ENCODE results near the gene MEI1. TPM values are rescaled to one million over a fixed set of nuclear protein-coding genes. Genes with fewer than 3 reads are reported as not detected.

MEI1 gene
- total RNA-seq, 1 experiment from 2014 or later = 0.35 TPM

DNA sequence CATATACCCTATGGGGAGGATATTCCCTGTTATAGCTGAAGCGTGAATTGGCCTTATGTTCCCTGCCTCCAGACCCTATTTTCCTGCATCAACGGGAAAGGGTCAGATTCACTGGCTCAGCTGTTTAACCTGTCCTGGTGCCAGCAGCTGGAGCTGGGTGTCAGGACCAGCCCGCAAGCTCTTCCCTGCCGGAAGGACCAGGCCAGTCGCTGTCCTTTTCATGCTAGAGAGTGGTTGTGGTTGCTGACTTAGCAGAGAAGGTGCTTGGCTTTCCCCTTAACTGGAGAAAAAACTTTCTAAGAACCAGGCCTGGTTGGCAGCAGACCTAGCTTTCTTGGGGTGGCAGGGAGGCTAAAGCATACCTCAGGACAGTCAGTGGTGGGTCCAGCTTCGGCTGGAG is 128.4 kb downstream of the MEI1 start:
- TF ChIP-seq OVOL2 (CRISPR knock-in tag; IDR thresholded peaks at IDR 0.05; ENCODE audit: borderline replicate concordance) (no peak), SOX15 (CRISPR knock-in tag; IDR thresholded peaks at IDR 0.05) (no peak), ZBTB21 (CRISPR knock-in tag; IDR thresholded peaks at IDR 0.05; ENCODE audit: borderline replicate concordance) (no peak), ZNF396 (CRISPR knock-in tag; IDR thresholded peaks at IDR 0.05; ENCODE audit: borderline replicate concordance) (no peak), ZNF416 (CRISPR knock-in tag; IDR thresholded peaks at IDR 0.05) (no peak), NR2C2 (CRISPR knock-in tag; IDR thresholded peaks at IDR 0.05) (no peak), FOXK1 (CRISPR knock-in tag; IDR thresholded peaks at IDR 0.05) (no peak)
- TF ChIP-seq, protein P1, sequence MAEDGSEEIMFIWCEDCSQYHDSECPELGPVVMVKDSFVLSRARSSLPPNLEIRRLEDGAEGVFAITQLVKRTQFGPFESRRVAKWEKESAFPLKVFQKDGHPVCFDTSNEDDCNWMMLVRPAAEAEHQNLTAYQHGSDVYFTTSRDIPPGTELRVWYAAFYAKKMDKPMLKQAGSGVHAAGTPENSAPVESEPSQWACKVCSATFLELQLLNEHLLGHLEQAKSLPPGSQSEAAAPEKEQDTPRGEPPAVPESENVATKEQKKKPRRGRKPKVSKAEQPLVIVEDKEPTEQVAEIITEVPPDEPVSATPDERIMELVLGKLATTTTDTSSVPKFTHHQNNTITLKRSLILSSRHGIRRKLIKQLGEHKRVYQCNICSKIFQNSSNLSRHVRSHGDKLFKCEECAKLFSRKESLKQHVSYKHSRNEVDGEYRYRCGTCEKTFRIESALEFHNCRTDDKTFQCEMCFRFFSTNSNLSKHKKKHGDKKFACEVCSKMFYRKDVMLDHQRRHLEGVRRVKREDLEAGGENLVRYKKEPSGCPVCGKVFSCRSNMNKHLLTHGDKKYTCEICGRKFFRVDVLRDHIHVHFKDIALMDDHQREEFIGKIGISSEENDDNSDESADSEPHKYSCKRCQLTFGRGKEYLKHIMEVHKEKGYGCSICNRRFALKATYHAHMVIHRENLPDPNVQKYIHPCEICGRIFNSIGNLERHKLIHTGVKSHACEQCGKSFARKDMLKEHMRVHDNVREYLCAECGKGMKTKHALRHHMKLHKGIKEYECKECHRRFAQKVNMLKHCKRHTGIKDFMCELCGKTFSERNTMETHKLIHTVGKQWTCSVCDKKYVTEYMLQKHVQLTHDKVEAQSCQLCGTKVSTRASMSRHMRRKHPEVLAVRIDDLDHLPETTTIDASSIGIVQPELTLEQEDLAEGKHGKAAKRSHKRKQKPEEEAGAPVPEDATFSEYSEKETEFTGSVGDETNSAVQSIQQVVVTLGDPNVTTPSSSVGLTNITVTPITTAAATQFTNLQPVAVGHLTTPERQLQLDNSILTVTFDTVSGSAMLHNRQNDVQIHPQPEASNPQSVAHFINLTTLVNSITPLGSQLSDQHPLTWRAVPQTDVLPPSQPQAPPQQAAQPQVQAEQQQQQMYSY (CRISPR knock-in tag; IDR thresholded peaks at IDR 0.05) = no peak
- Mint-ChIP-seq H3K27me3 (ENCODE audit: low read depth) (no peaks in the 10 kb centered on the region; the same call in 1 of the 2 replicates), H3K27ac (no peak overlapping the region), H3K4me3 (no peak overlapping the region), H3K9me3 (no peaks in the 10 kb centered on the region), H3K4me1 (peaks cover 52% of the 10 kb centered on the region), H3K36me3 (peaks cover 4% of the 10 kb centered on the region)
- DNase-seq (ENCODE audit: low spot score) (no peak), ATAC-seq (no peak)
- ChIA-PET CTCF (interaction anchor here (0.9 to 7.8 kb wide), 6 partner anchors 30 to 131 kb away, joined by 3 to 59 read pairs (median 8); no protein-coding TSS in a partner anchor), POLR2A (interaction anchor here (0.9 kb wide), 1 partner anchor 27 kb away, joined by 3 read pairs; the partner anchor contains the start of gene CCDC134)

DNA sequence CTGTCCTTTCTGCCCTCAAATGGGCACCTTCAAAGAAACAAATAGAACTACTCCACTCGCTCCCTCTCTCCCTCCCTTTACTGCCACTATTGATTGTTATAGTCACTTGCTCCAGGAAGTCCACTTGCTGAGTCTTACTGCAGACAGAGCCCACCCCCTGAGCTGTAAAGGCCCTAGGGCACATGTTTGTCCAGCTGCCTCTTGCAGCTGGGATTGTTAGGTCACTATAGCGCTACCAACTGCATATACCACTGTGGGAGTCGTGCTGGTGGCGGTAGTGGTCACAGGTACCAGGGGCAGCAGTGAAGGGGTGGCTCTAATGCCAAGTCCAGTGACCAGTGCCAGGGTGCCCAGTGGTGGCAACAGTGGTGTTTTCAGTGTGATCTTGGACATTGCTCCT is 129.2 kb downstream of the MEI1 start:
- ATAC-seq (no peak), DNase-seq (ENCODE audit: low spot score) (no peak)
- H3K27ac Mint-ChIP-seq = peak overlapping the region; percentile 45; the same call in 1 of the 2 replicates
- peaks cover 4% of the 10 kb centered on the region for H3K36me3 Mint-ChIP-seq
- no peaks in the 10 kb centered on the region for H3K9me3 Mint-ChIP-seq
- TF ChIP-seq GRHL2 (CRISPR knock-in tag; IDR thresholded peaks at IDR 0.05; ENCODE audit: insufficient replicate concordance, severe bottlenecking) (no peak), NFYB (CRISPR knock-in tag; conservative IDR thresholded peaks at IDR 0.05; ENCODE audit: low read depth) (no peak), NFATC4 (CRISPR knock-in tag; IDR thresholded peaks at IDR 0.05) (no peak), SOX15 (CRISPR knock-in tag; IDR thresholded peaks at IDR 0.05) (no peak), TEAD1 (CRISPR knock-in tag; IDR thresholded peaks at IDR 0.05) (no peak), GTF2I (CRISPR knock-in tag; conservative IDR thresholded peaks at IDR 0.05) (no peak), ZNF138 (CRISPR knock-in tag; conservative IDR thresholded peaks at IDR 0.05) (no peak), RELA (CRISPR knock-in tag; IDR thresholded peaks at IDR 0.05; ENCODE audit: borderline replicate concordance) (no peak), ELF4 (CRISPR knock-in tag; IDR thresholded peaks at IDR 0.05; ENCODE audit: low read depth) (no peak), FOXK1 (CRISPR knock-in tag; IDR thresholded peaks at IDR 0.05) (no peak), IRF2 (CRISPR knock-in tag; IDR thresholded peaks at IDR 0.05; ENCODE audit: borderline replicate concordance, low read depth) (no peak), NR3C1 (CRISPR knock-in tag; conservative IDR thresholded peaks at IDR 0.05; ENCODE audit: low read depth) (no peak), ZBTB21 (CRISPR knock-in tag; IDR thresholded peaks at IDR 0.05; ENCODE audit: borderline replicate concordance) (no peak), NFE2L1 (CRISPR knock-in tag; IDR thresholded peaks at IDR 0.05) (no peak), ATF1 (CRISPR knock-in tag; IDR thresholded peaks at IDR 0.05) (no peak), ZNF416 (CRISPR knock-in tag; IDR thresholded peaks at IDR 0.05) (no peak)
- TF ChIP-seq, protein P2, sequence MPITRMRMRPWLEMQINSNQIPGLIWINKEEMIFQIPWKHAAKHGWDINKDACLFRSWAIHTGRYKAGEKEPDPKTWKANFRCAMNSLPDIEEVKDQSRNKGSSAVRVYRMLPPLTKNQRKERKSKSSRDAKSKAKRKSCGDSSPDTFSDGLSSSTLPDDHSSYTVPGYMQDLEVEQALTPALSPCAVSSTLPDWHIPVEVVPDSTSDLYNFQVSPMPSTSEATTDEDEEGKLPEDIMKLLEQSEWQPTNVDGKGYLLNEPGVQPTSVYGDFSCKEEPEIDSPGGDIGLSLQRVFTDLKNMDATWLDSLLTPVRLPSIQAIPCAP (CRISPR knock-in tag; IDR thresholded peaks at IDR 0.05) = no peak
- TF ChIP-seq, protein P3, sequence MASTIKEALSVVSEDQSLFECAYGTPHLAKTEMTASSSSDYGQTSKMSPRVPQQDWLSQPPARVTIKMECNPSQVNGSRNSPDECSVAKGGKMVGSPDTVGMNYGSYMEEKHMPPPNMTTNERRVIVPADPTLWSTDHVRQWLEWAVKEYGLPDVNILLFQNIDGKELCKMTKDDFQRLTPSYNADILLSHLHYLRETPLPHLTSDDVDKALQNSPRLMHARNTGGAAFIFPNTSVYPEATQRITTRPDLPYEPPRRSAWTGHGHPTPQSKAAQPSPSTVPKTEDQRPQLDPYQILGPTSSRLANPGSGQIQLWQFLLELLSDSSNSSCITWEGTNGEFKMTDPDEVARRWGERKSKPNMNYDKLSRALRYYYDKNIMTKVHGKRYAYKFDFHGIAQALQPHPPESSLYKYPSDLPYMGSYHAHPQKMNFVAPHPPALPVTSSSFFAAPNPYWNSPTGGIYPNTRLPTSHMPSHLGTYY (CRISPR knock-in tag; IDR thresholded peaks at IDR 0.05) = no peak
- TF ChIP-seq, protein P4, sequence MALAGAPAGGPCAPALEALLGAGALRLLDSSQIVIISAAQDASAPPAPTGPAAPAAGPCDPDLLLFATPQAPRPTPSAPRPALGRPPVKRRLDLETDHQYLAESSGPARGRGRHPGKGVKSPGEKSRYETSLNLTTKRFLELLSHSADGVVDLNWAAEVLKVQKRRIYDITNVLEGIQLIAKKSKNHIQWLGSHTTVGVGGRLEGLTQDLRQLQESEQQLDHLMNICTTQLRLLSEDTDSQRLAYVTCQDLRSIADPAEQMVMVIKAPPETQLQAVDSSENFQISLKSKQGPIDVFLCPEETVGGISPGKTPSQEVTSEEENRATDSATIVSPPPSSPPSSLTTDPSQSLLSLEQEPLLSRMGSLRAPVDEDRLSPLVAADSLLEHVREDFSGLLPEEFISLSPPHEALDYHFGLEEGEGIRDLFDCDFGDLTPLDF (CRISPR knock-in tag; IDR thresholded peaks at IDR 0.05) = no peak
- TF ChIP-seq, protein P5, sequence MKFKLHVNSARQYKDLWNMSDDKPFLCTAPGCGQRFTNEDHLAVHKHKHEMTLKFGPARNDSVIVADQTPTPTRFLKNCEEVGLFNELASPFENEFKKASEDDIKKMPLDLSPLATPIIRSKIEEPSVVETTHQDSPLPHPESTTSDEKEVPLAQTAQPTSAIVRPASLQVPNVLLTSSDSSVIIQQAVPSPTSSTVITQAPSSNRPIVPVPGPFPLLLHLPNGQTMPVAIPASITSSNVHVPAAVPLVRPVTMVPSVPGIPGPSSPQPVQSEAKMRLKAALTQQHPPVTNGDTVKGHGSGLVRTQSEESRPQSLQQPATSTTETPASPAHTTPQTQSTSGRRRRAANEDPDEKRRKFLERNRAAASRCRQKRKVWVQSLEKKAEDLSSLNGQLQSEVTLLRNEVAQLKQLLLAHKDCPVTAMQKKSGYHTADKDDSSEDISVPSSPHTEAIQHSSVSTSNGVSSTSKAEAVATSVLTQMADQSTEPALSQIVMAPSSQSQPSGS (CRISPR knock-in tag; IDR thresholded peaks at IDR 0.05; ENCODE audit: borderline replicate concordance, low read depth) = no peak
- H3K4me3 Mint-ChIP-seq = no peak overlapping the region
- CTCF ChIA-PET = interaction anchor here (1.1 to 7.8 kb wide), 4 partner anchors 66 to 132 kb away, joined by 4 to 59 read pairs (median 8); no protein-coding TSS in a partner anchor
- no peaks in the 10 kb centered on the region; the same call in 1 of the 2 replicates for H3K27me3 Mint-ChIP-seq (ENCODE audit: low read depth)
- POLR2A ChIA-PET = no interaction called here
- peaks cover 46% of the 10 kb centered on the region for H3K4me1 Mint-ChIP-seq

All from WTC11 (cell line).